Body of pancreas (tissue), 4 donors: Measurements from ENCODE around the gene GAREM1. TPM values are rescaled to one million over a fixed set of nuclear protein-coding genes. Genes with fewer than 3 reads are reported as not detected.
A peak's percentile ranks its signal among the peaks of the same experiment; 100 is the strongest.

ENCODE experiments used
- ATAC-seq: fragments of 150-250 bp; one replicate; pipeline ENCODE4 v1.9.1; 2016
- DNase-seq, 4 donors: peaks; one replicate each; pipeline ENCODE4 v3.0.0-alpha.2; 2019
- H3K27ac ChIP-seq, 4 donors: fragments of 200-600 bp; sonication (generic); 1 replicate in 3 of 4; 2 replicates in 1 of 4; pipeline versions ENCODE4 v1.5.1 to v1.6.1; 2016 to 2019; ENCODE audit warnings: mild to moderate bottlenecking in 1 of 4, mixed read lengths in 1 of 4, moderate library complexity in 1 of 4
- H3K27me3 ChIP-seq, 2 donors: fragments of 200-600 bp; sonication (generic); one replicate each; pipeline ENCODE4 v1.6.0; 2016; ENCODE audit warnings: mild to moderate bottlenecking in 1 of 2
- H3K36me3 ChIP-seq, 2 donors: fragments of 200-600 bp; sonication (generic); replicated peaks in 1 of 2; 2 replicates each; pipeline ENCODE4 v1.5.1; 2016; ENCODE audit warnings: low read depth in 2 of 2; ENCODE audit not compliant: insufficient read depth in 1 of 2
- H3K4me1 ChIP-seq: fragments of 200-600 bp; sonication (generic); one replicate; pipeline ENCODE4 v1.6.0; 2016
- H3K4me3 ChIP-seq, 2 donors: fragments of 200-600 bp; sonication (generic); 1 replicate in 1 of 2; 2 replicates in 1 of 2; pipeline ENCODE4 v1.5.1; 2016 to 2019
- H3K9me3 ChIP-seq, 3 donors: fragments of 200-600 bp; sonication (generic); 1 replicate in 2 of 3; 2 replicates in 1 of 3; pipeline ENCODE4 v1.5.1; 2016
- CTCF ChIP-seq, 7 experiments: fragments of 450-650 bp in 4 of 7; fragments of 200-600 bp in 3 of 7; sonication (generic) in 3 of 7; IDR thresholded peaks; one replicate each; pipeline ENCODE4 v1.5.1; 2016 to 2019; ENCODE audit warnings: antibody characterized with exemption in 7 of 7
- POLR2A ChIP-seq, 3 donors: fragments of 450-650 bp; IDR thresholded peaks; one replicate each; pipeline ENCODE4 v1.6.1; 2016; ENCODE audit warnings: antibody characterized with exemption in 3 of 3, mild to moderate bottlenecking in 2 of 3
- WGBS, 2 donors: methylation state at CpG; one replicate each; pipeline ENCODE4 v1.1.5; 2017; 5-methylcytosine and 5-hydroxymethylcytosine counted together
- intact Hi-C: fragments of 100-400 bp; cut with DNase I; formaldehyde crosslinking; loops from one replicate; pipeline ENCODE4 v1.15.1; 2023
- total RNA-seq, 2 donors: library from RNA; depleted of rRNA; stranded (reverse); fragments of >200 nt; gene quantifications; one replicate each; pipeline ENCODE4 v1.1.0, GENCODE V29; 2016

The GAREM1 gene
- total RNA-seq, 2 donors from 2014 or later, result 16.1 to 16.8 TPM

DNA sequence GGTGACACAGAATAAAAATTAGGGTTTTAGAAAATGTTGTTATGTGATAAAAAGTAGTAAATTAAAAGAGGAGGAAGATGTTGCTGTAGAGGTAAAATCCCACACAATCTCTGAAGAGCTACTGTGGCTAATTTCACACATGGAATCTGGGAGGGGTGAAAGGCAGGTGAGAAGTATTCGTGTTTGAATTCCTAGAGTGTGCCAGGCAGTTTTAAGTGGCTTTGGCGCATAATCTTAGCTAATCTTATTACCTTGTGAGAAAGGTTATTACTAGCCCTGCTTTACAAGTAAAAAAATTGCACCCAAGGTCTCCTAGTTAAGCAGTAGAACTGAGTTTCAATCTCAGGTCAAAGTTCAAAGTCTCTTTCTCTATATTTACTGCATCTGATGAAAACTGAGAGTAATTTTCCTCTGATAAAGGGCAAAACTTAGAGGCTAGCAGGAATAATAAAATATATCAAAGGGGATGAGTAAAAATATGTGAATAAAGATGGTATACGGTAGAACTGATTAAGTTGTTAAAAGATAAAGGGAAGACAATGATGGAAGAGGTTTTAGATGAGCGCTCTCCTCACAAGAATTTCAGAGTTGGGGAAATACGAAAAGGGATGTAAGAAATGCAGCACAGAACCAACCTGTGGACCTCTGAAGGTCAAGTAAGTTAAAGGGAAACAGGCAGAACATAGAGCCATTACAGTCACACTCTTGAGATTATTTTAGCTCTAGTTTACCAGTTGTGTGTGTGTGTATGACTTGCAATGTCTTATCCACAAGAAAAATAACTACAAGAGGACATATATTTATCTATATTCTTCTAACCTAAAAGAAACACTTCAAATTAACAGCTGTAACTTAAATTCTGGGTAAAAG lies 34.8 kb downstream of the GAREM1 start:
- DNase-seq, result no peak
- Histone ChIP-seq H3K4me1 (peaks cover 49% of the 10 kb centered on the region), H3K27me3 (no peaks in the 10 kb centered on the region), H3K9me3 (no peaks in the 10 kb centered on the region), H3K4me3 (no peak overlapping the region), H3K27ac (peak overlapping the region in 1 of 4 donors; percentile 1), H3K36me3 (no peaks in the 10 kb centered on the region)
- ATAC-seq, result peak; percentile 37
- intact Hi-C loops, result no loop called here
- no peak for TF ChIP-seq CTCF (IDR thresholded peaks at IDR 0.05)
- no peak for TF ChIP-seq POLR2A (IDR thresholded peaks at IDR 0.05)
- 36 to 40% methylated on average over 5 of the region's 5 CpGs for WGBS, 2 donors

GRCh38 chr18:32431753-32432152 lies 38.9 kb downstream of the GAREM1 start:
- H3K9me3 ChIP-seq, result no peaks in the 10 kb centered on the region
- peaks cover 37% of the 10 kb centered on the region for H3K4me1 ChIP-seq
- DNase-seq (no peak), ATAC-seq (no peak)
- no peak overlapping the region for H3K27ac ChIP-seq
- H3K27me3 ChIP-seq, result no peaks in the 10 kb centered on the region
- TF ChIP-seq POLR2A (IDR thresholded peaks at IDR 0.05) (no peak), CTCF (IDR thresholded peaks at IDR 0.05) (no peak)
- intact Hi-C loops, result no loop called here
- H3K36me3 ChIP-seq, result no peaks in the 10 kb centered on the region
- WGBS, 2 donors, result 60 to 67% methylated on average over 2 of the region's 2 CpGs
- no peak overlapping the region for H3K4me3 ChIP-seq

DNA sequence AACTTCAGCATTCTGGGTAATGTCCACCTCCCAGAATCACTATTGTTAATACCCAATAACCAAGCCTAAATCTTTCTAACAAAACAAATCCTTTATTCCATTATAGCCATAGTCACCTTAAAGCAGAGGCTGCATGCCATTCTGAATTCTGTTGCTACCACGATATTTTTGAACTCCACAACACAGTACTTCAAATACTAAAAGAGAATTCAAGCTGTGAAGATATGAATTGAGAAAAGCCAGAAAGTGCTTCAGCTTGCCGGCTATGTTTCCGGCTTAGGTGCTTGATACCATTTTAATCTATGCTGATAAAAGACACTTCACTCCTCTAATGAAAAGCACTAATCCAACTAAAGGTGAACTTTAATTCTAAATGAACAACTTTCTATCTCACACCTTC lies 41.3 kb downstream of the GAREM1 start:
- Histone ChIP-seq H3K27me3 (no peaks in the 10 kb centered on the region), H3K4me3 (no peak overlapping the region), H3K36me3 (no peaks in the 10 kb centered on the region), H3K9me3 (no peaks in the 10 kb centered on the region), H3K27ac (no peak overlapping the region), H3K4me1 (peaks cover 37% of the 10 kb centered on the region)
- DNase-seq, result no peak
- intact Hi-C loops, result no loop called here
- TF ChIP-seq POLR2A (IDR thresholded peaks at IDR 0.05) (no peak), CTCF (IDR thresholded peaks at IDR 0.05) (no peak)
- 51 to 56% methylated on average over 3 of the region's 3 CpGs for WGBS, 2 donors
- no peak for ATAC-seq

DNA sequence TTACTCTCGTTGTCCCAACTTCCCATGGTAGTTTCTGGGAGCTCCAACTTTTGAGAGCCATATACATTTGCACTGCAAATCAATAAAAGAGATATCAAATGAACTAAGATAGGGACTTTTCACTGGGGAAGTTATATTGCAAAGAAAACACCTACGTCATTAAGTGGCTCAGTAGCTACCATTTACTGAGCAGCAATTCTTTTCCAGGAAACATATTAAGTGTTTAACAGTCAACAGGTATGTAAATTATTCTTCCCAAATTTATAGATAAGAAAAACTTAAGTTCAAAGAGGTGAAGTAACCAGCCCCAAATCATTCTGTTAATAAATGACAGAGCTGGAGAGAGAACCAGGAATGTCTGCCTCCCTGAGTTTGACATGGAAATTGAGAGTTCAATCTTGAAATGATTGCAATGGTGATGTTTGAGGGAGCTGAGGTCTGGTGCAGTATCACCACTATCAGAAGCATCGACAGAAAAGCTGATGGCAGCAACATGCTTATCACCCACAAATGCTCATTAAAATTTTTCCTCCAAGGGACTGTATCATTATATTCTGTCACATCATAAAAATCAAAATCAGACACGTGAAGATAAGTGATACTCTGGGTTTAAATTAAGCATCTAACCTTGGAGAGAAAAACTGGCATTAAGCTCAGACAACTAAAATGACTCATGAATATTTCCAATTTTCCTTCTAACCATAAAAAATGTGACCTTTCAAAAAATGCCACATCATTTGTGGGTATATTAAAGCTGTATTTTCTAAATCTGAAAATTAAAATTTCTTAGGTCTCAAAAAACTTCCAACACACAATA lies 43.4 kb downstream of the GAREM1 start:
- Histone ChIP-seq H3K9me3 (no peaks in the 10 kb centered on the region), H3K36me3 (no peaks in the 10 kb centered on the region), H3K4me1 (peaks cover 43% of the 10 kb centered on the region), H3K27me3 (no peaks in the 10 kb centered on the region), H3K4me3 (no peak overlapping the region), H3K27ac (no peak overlapping the region)
- WGBS, 2 donors, result 30 to 35% methylated on average over 4 of the region's 4 CpGs
- ATAC-seq, result peak; percentile 55
- no peak for DNase-seq
- intact Hi-C loops, result no loop called here
- TF ChIP-seq POLR2A (IDR thresholded peaks at IDR 0.05), result no peak
- no peak for TF ChIP-seq CTCF (IDR thresholded peaks at IDR 0.05)
